ENCODE results near the gene ANKRD62.

The ANKRD62 gene

GRCh38 chr18:12093520-12094257 lies at the start of gene ANKRD62:
Gene ANKRD62, plus strand, starts transcription at chr18:12093843. Its CDS starts 175 bp downstream, at chr18:12094018.
- no peaks in the 10 kb centered on the region for H3K4me1 Mint-ChIP-seq
- H3K36me3 Mint-ChIP-seq (ENCODE audit: low read depth): no peaks in the 10 kb centered on the region
- no peak for ATAC-seq
- no peak for DNase-seq
- no peaks in the 10 kb centered on the region for H3K9me3 Mint-ChIP-seq
- H3K27me3 Mint-ChIP-seq: peaks cover 5% of the 10 kb centered on the region
- no peak within 1 kb of the TSS for H3K27ac Mint-ChIP-seq
- H3K4me3 Mint-ChIP-seq: no peak within 1 kb of the TSS

GRCh38 chr18:12044591-12044990 lies 49.1 kb upstream of the ANKRD62 start:
- Mint-ChIP-seq H3K9me3 (no peaks in the 10 kb centered on the region), H3K27ac (no peak overlapping the region), H3K4me1 (peaks cover 18% of the 10 kb centered on the region), H3K4me3 (no peak overlapping the region), H3K36me3 (ENCODE audit: low read depth) (no peaks in the 10 kb centered on the region), H3K27me3 (peaks cover 7% of the 10 kb centered on the region)
- ATAC-seq (no peak), DNase-seq (no peak)

GRCh38 chr18:12046046-12046750 lies 47.4 kb upstream of the ANKRD62 start:
- ATAC-seq: no peak
- H3K36me3 Mint-ChIP-seq (ENCODE audit: low read depth): no peaks in the 10 kb centered on the region
- H3K27me3 Mint-ChIP-seq: peaks cover 4% of the 10 kb centered on the region
- H3K4me3 Mint-ChIP-seq: no peak overlapping the region
- no peak for DNase-seq
- no peaks in the 10 kb centered on the region for H3K9me3 Mint-ChIP-seq
- H3K27ac Mint-ChIP-seq: no peak overlapping the region
- peaks cover 21% of the 10 kb centered on the region for H3K4me1 Mint-ChIP-seq

GRCh38 chr18:12046751-12047335 lies 46.8 kb upstream of the ANKRD62 start:
- Mint-ChIP-seq H3K27me3 (peaks cover 4% of the 10 kb centered on the region), H3K36me3 (ENCODE audit: low read depth) (no peaks in the 10 kb centered on the region), H3K4me1 (peaks cover 15% of the 10 kb centered on the region), H3K27ac (no peak overlapping the region), H3K9me3 (no peaks in the 10 kb centered on the region), H3K4me3 (no peak overlapping the region)
- no peak for DNase-seq
- ATAC-seq: no peak

- Mint-ChIP-seq H3K9me3 (no peaks in the 10 kb centered on the region), H3K27ac (no peak overlapping the region), H3K4me3 (no peak overlapping the region), H3K27me3 (peaks cover 2% of the 10 kb centered on the region), H3K4me1 (peaks cover 15% of the 10 kb centered on the region), H3K36me3 (ENCODE audit: low read depth) (no peaks in the 10 kb centered on the region)
- DNase-seq (no peak), ATAC-seq (peak; percentile 9)
These were observed 45.4 kb upstream of the ANKRD62 start for GRCh38 chr18:12048010-12048826.

- no peak overlapping the region for H3K4me3 Mint-ChIP-seq
- no peak overlapping the region for H3K27ac Mint-ChIP-seq
- peak; percentile 48 for ATAC-seq
- no peak for DNase-seq
- peaks cover 2% of the 10 kb centered on the region for H3K27me3 Mint-ChIP-seq
- peaks cover 15% of the 10 kb centered on the region for H3K4me1 Mint-ChIP-seq
- no peaks in the 10 kb centered on the region for H3K9me3 Mint-ChIP-seq
- no peaks in the 10 kb centered on the region for H3K36me3 Mint-ChIP-seq (ENCODE audit: low read depth)
These were observed 44.8 kb upstream of the ANKRD62 start for GRCh38 chr18:12048827-12049175.

GRCh38 chr18:12049978-12050811 lies 43.4 kb upstream of the ANKRD62 start:
- Mint-ChIP-seq H3K36me3 (ENCODE audit: low read depth) (no peaks in the 10 kb centered on the region), H3K4me1 (peaks cover 15% of the 10 kb centered on the region), H3K4me3 (no peak overlapping the region), H3K9me3 (no peaks in the 10 kb centered on the region), H3K27me3 (peaks cover 2% of the 10 kb centered on the region), H3K27ac (no peak overlapping the region)
- ATAC-seq (no peak), DNase-seq (no peak)

- no peak overlapping the region for H3K27ac Mint-ChIP-seq
- DNase-seq (no peak), ATAC-seq (no peak)
- no peaks in the 10 kb centered on the region for H3K36me3 Mint-ChIP-seq (ENCODE audit: low read depth)
- peaks cover 2% of the 10 kb centered on the region for H3K27me3 Mint-ChIP-seq
- no peaks in the 10 kb centered on the region for H3K9me3 Mint-ChIP-seq
- H3K4me3 Mint-ChIP-seq: no peak overlapping the region
- peaks cover 15% of the 10 kb centered on the region for H3K4me1 Mint-ChIP-seq
These were observed 40.8 kb upstream of the ANKRD62 start for GRCh38 chr18:12052866-12053265.

GRCh38 chr18:12053289-12053688 lies 40.4 kb upstream of the ANKRD62 start:
- no peaks in the 10 kb centered on the region for H3K9me3 Mint-ChIP-seq
- H3K4me1 Mint-ChIP-seq: peaks cover 15% of the 10 kb centered on the region
- peaks cover 2% of the 10 kb centered on the region for H3K27me3 Mint-ChIP-seq
- no peaks in the 10 kb centered on the region for H3K36me3 Mint-ChIP-seq (ENCODE audit: low read depth)
- no peak overlapping the region for H3K27ac Mint-ChIP-seq
- H3K4me3 Mint-ChIP-seq: no peak overlapping the region
- DNase-seq (no peak), ATAC-seq (no peak)

GRCh38 chr18:12056034-12056883 lies 37.4 kb upstream of the ANKRD62 start:
- H3K4me3 Mint-ChIP-seq: no peak overlapping the region
- H3K27ac Mint-ChIP-seq: no peak overlapping the region

GRCh38 chr18:12056884-12057402 lies 36.7 kb upstream of the ANKRD62 start:
- Mint-ChIP-seq H3K27me3 (no peaks in the 10 kb centered on the region), H3K27ac (no peak overlapping the region), H3K9me3 (no peaks in the 10 kb centered on the region), H3K4me1 (no peaks in the 10 kb centered on the region), H3K4me3 (no peak overlapping the region), H3K36me3 (ENCODE audit: low read depth) (no peaks in the 10 kb centered on the region)
- ATAC-seq (no peak), DNase-seq (no peak)

More at GRCh38 chr18:12056034-12056883, 37.4 kb upstream of the ANKRD62 start:
- Mint-ChIP-seq H3K4me1 (no peaks in the 10 kb centered on the region), H3K27me3 (no peaks in the 10 kb centered on the region), H3K9me3 (no peaks in the 10 kb centered on the region), H3K36me3 (ENCODE audit: low read depth) (no peaks in the 10 kb centered on the region)
- no peak for DNase-seq
- ATAC-seq: no peak

- H3K9me3 Mint-ChIP-seq: no peaks in the 10 kb centered on the region
- no peak overlapping the region for H3K4me3 Mint-ChIP-seq
- ATAC-seq (no peak), DNase-seq (no peak)
- H3K27ac Mint-ChIP-seq: no peak overlapping the region
- H3K27me3 Mint-ChIP-seq: no peaks in the 10 kb centered on the region
- H3K4me1 Mint-ChIP-seq: no peaks in the 10 kb centered on the region
- H3K36me3 Mint-ChIP-seq (ENCODE audit: low read depth): no peaks in the 10 kb centered on the region
These were observed 36.1 kb upstream of the ANKRD62 start for GRCh38 chr18:12057419-12058039.
